Endothelial cell of umbilical vein (primary cell): ENCODE measurements around the gene SLIT1. TPM values are rescaled to one million over a fixed set of nuclear protein-coding genes. Genes with fewer than 3 reads are reported as not detected.

Experiments used
- BruUV-seq: library from RNA; stranded (reverse); fragments of 400-500 nt; replicated peaks from 2 replicates; lab custom pipeline; 2021; lab: Mats Ljungman, UMichigan
- CTCF ChIA-PET: fragments of 300-600, 350-600 bp; sonication (Branson Sonifier 250); formaldehyde crosslinking; loops from one replicate; lab custom pipeline; 2021; ENCODE audit warnings: antibody characterized with exemption, inconsistent platforms; lab: Charles Lee
- POLR2A ChIA-PET: fragments of 300-600, 350-600 bp; sonication (Branson Sonifier 250); formaldehyde crosslinking; loops from one replicate; lab custom pipeline; 2021; ENCODE audit warnings: antibody characterized with exemption, inconsistent platforms; lab: Charles Lee
- DNase-seq: peaks from one replicate; pipeline ENCODE4 v3.0.0-alpha.2; 2011; ENCODE audit warnings: low read depth, low spot score
- FAIRE-seq: peaks from 2 replicates; lab custom pipeline; 2011; peaks lifted over from hg19 to GRCh38; lab: Jason Lieb, UNC
- H2AFZ ChIP-seq: 2 replicates; pipeline ENCODE4 v1.6.0; 2012; ENCODE audit warnings: low read depth, low read length, control low read depth, inconsistent platforms
- H3K27ac ChIP-seq: 2 replicates; pipeline ENCODE4 v1.5.1; 2011; ENCODE audit warnings: low read depth, mild to moderate bottlenecking, control low read depth, low read length, moderate library complexity; ENCODE audit not compliant: insufficient read depth
- H3K27me3 ChIP-seq, 2 experiments: 2 replicates each; pipeline versions ENCODE4 v1.6.0 to v1.6.1; 2011; ENCODE audit warnings: low read length in 2 of 2, mixed read lengths in 1 of 2; ENCODE audit not compliant: control insufficient read depth in 2 of 2, insufficient read depth in 2 of 2
- H3K36me3 ChIP-seq, 2 experiments: 2 replicates in 1 of 2; 3 replicates in 1 of 2; pipeline ENCODE4 v1.5.1; 2011; ENCODE audit warnings: low read length in 2 of 2, mild to moderate bottlenecking in 1 of 2, moderate library complexity in 1 of 2; ENCODE audit not compliant: control insufficient read depth in 2 of 2, insufficient read depth in 2 of 2; ENCODE audit errors: extremely low read depth in 1 of 2
- H3K4me1 ChIP-seq: 3 replicates; pipeline ENCODE4 v1.5.1; 2011; ENCODE audit warnings: mild to moderate bottlenecking, low read length; ENCODE audit not compliant: control insufficient read depth, insufficient read depth; ENCODE audit errors: extremely low read depth
- H3K4me2 ChIP-seq: 2 replicates; pipeline ENCODE4 v1.6.1; 2011; ENCODE audit warnings: low read length, control low read depth, mixed read lengths; ENCODE audit not compliant: insufficient read depth
- H3K4me3 ChIP-seq, 3 experiments: fragments of 200-600 bp in 1 of 3; sonication (generic), shearing (Covaris generic) in 1 of 3; replicated peaks in 1 of 3; 2 replicates each; pipeline ENCODE4 v1.5.1; 2011 to 2016; ENCODE audit warnings: control low read depth in 3 of 3, low read length in 3 of 3, mild to moderate bottlenecking in 2 of 3, inconsistent platforms in 1 of 3, low read depth in 1 of 3, moderate library complexity in 1 of 3; ENCODE audit not compliant: insufficient read depth in 1 of 3
- H3K79me2 ChIP-seq: 2 replicates; pipeline ENCODE4 v1.6.0; 2012; ENCODE audit warnings: low read length, inconsistent platforms; ENCODE audit not compliant: control insufficient read depth, insufficient read depth
- H3K9ac ChIP-seq: replicated peaks from 2 replicates; pipeline ENCODE3; 2011; ENCODE audit warnings: low read length, control low read depth; ENCODE audit not compliant: insufficient read depth; ENCODE audit errors: extremely low read depth
- H3K9me1 ChIP-seq: replicated peaks from 3 replicates; pipeline ENCODE4 v1.6.0; 2011; ENCODE audit warnings: mild to moderate bottlenecking, low read length; ENCODE audit not compliant: control insufficient read depth, insufficient read depth; ENCODE audit errors: extremely low read depth
- H3K9me3 ChIP-seq: replicated peaks from 2 replicates; pipeline ENCODE4 v1.5.1; 2012; ENCODE audit warnings: low read length, inconsistent platforms; ENCODE audit not compliant: control insufficient read depth, insufficient read depth
- H4K20me1 ChIP-seq: replicated peaks from 2 replicates; pipeline ENCODE3; 2011; ENCODE audit warnings: mild to moderate bottlenecking, low read length; ENCODE audit not compliant: control insufficient read depth, insufficient read depth; ENCODE audit errors: extremely low read depth
- GATA2 ChIP-seq: IDR thresholded peaks from 2 replicates; pipeline ENCODE4 v1.7.0; 2011; ENCODE audit warnings: low read depth, mild to moderate bottlenecking, moderate library complexity, mixed read lengths, low read length; ENCODE audit not compliant: insufficient read length, insufficient read depth
- POLR2AphosphoS5 ChIP-seq: IDR thresholded peaks from 2 replicates; pipeline ENCODE4 v1.6.1; 2012; ENCODE audit warnings: low read depth, mild to moderate bottlenecking, control low read depth, low read length, moderate library complexity; ENCODE audit not compliant: insufficient read depth
- dilution Hi-C: fragments of 300-500 bp; cut with MboI; formaldehyde crosslinking; loops from one replicate; pipeline ENCODE4 v1.15.0; 2019; ENCODE audit warnings: low sequenced_read_pairs; ENCODE audit not compliant: extremely low pct_ligation_motif_present
- intact Hi-C: fragments of 100-400 bp; cut with micrococcal nuclease; formaldehyde crosslinking; loops from one replicate; pipeline ENCODE4 v1.10.0; 2022
- polyA plus RNA-seq, 4 experiments: library from polyadenylated mRNA; depleted of rRNA in 3 of 4; stranded (reverse) in 3 of 4; unstranded in 1 of 4; fragments of >200 nt; gene quantifications; 2 replicates each; pipeline versions ENCODE4 v1.2.1 to v1.2.3, GENCODE V29; 2011 to 2012; ENCODE audit warnings: missing spikeins in 1 of 4
- total RNA-seq: library from RNA; stranded (reverse); gene quantifications from 2 replicates; pipeline ENCODE4 v1.2.3, GENCODE V29; 2021
- TF ChIP-seq, protein P1 (sequence below), 2 donors: IDR thresholded peaks; 1 replicate in 1 of 2; 2 replicates in 1 of 2; pipeline ENCODE4 v1.5.1; 2011; ENCODE audit warnings: low read length in 2 of 2, mild to moderate bottlenecking in 2 of 2, moderate library complexity in 2 of 2, control low read depth in 1 of 2, inconsistent platforms in 1 of 2, low read depth in 1 of 2; ENCODE audit not compliant: insufficient read depth in 1 of 2; ENCODE audit errors: extremely low read depth in 1 of 2

SLIT1 gene
- total and polyA plus RNA-seq, 2 donors (not counting 3 experiments of a cell fraction or from before 2014, with no cell fraction given): 0.04 to 0.20 TPM

DNA sequence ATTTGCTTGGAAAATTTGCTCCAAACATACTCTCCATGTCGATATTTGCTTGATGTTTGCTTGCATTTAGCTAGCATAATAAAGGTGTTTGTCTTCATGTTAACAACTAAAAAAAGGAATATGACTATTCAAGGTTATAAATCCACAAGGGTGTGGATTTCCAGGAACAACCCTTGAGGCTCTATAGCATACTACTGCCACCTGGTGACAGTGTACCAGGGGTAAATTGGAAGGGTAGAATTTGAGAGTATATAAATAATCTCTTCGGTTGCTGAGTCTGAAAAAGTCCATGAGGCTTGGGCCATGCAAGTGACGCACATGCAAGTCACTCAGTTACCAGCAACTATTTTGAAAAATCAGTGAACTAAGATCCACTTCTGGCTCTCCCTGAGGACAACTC lies 68.4 kb downstream of the SLIT1 start:
- DNase-seq: peak; percentile 17
- Histone ChIP-seq H3K27me3 (peaks cover 2 to 5% of the 10 kb centered on the region in 2 experiments), H3K9ac (no peak overlapping the region), H3K4me3 (no peak overlapping the region), H3K9me3 (no peaks in the 10 kb centered on the region), H3K27ac (no peak overlapping the region), H3K4me1 (no peaks in the 10 kb centered on the region), H2AFZ (no peak overlapping the region), H3K79me2 (no peaks in the 10 kb centered on the region), H3K36me3 (no peaks in the 10 kb centered on the region), H4K20me1 (no peaks in the 10 kb centered on the region), H3K4me2 (no peak overlapping the region), H3K9me1 (no peaks in the 10 kb centered on the region)
- TF ChIP-seq, protein P1, sequence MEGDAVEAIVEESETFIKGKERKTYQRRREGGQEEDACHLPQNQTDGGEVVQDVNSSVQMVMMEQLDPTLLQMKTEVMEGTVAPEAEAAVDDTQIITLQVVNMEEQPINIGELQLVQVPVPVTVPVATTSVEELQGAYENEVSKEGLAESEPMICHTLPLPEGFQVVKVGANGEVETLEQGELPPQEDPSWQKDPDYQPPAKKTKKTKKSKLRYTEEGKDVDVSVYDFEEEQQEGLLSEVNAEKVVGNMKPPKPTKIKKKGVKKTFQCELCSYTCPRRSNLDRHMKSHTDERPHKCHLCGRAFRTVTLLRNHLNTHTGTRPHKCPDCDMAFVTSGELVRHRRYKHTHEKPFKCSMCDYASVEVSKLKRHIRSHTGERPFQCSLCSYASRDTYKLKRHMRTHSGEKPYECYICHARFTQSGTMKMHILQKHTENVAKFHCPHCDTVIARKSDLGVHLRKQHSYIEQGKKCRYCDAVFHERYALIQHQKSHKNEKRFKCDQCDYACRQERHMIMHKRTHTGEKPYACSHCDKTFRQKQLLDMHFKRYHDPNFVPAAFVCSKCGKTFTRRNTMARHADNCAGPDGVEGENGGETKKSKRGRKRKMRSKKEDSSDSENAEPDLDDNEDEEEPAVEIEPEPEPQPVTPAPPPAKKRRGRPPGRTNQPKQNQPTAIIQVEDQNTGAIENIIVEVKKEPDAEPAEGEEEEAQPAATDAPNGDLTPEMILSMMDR (IDR thresholded peaks at IDR 0.05; ENCODE audit: extremely low read depth in 1 of 2, insufficient read depth in 1 of 2, low read depth in 1 of 2, low read length in 2 of 2): peak in 1 of 2 donors; percentile 38
- TF ChIP-seq GATA2 (no peak), POLR2AphosphoS5 (no peak)
- dilution Hi-C loops: no loop called here
- ChIA-PET POLR2A (no interaction called here), CTCF (interaction anchor here (1.0 to 4.9 kb wide), 4 partner anchors 10 to 80 kb away, joined by 3 to 48 read pairs (median 12); no protein-coding TSS in a partner anchor)
- no TSS peak for BruUV-seq
- intact Hi-C loops: loop anchor here (1.0 to 2.0 kb wide), 2 partner anchors 37 to 44 kb away; no protein-coding TSS in a partner anchor
- no peak for FAIRE-seq
